K562 (cell line): Measurements from ENCODE around the gene ZNF853. TPM values are rescaled to one million over a fixed set of nuclear protein-coding genes. Genes with fewer than 3 reads are reported as not detected.
A peak's percentile ranks its signal among the peaks of the same experiment; 100 is the strongest.

Experiments
- ATAC-seq: fragments of 200-7000 bp; cut with Tn5 transposase; 3 replicates; pipeline ENCODE4 v1.9.1; 2020; ENCODE audit warnings: moderate library complexity
- BruUV-seq: library from RNA; stranded (reverse); fragments of 400-500 nt; replicated peaks from 2 replicates; lab custom pipeline; 2021; lab: Mats Ljungman, UMichigan
- CTCF ChIA-PET: fragments of 300-600 bp; formaldehyde crosslinking; extraction: SDS; loops from one replicate; lab custom pipeline; 2021; ENCODE audit warnings: low intra/inter-chr PET ratio; lab: Yijun Ruan, JAX
- POLR2A ChIA-PET: fragments of 300-600, 350-650 bp; sonication (Branson Sonifier 250); formaldehyde crosslinking; extraction: SDS; loops from one replicate; lab custom pipeline; 2021; ENCODE audit warnings: antibody characterized with exemption, inconsistent platforms; lab: Yijun Ruan, JAX
- DNase-seq, 4 experiments: peaks; one replicate each; pipeline versions ENCODE4 v3.0.0 to v3.0.0-alpha.2; 2011 to 2018; ENCODE audit warnings: low spot score in 3 of 4, mixed read lengths in 3 of 4; ENCODE audit errors: extremely low read depth in 1 of 4
- FAIRE-seq: peaks from 2 replicates; lab custom pipeline; 2011; peaks lifted over from hg19 to GRCh38; lab: Jason Lieb, UNC
- H2AFZ ChIP-seq: 2 replicates; pipeline ENCODE4 v1.6.0; 2011; ENCODE audit warnings: low read depth, low read length, control low read depth, inconsistent platforms
- H3K27ac ChIP-seq: fragments of 200-600 bp; 3 replicates; pipeline ENCODE4 v1.8.0; 2011; ENCODE audit warnings: low read depth, mild to moderate bottlenecking, control low read depth, inconsistent platforms, low read length, moderate library complexity, mixed read lengths; ENCODE audit errors: extremely low read depth
- H3K27me3 ChIP-seq, 2 experiments: fragments of 300-600 bp in 1 of 2; 2 replicates in 1 of 2; 3 replicates in 1 of 2; pipeline versions ENCODE4 v1.6.0 to v1.8.0; 2011; ENCODE audit warnings: inconsistent platforms in 2 of 2, low read length in 2 of 2, mild to moderate bottlenecking in 1 of 2, mixed read lengths in 1 of 2, moderate library complexity in 1 of 2; ENCODE audit not compliant: control insufficient read depth in 2 of 2, insufficient read depth in 2 of 2
- H3K36me3 ChIP-seq: fragments of 300-600 bp; 3 replicates; pipeline ENCODE4 v1.8.0; 2011; ENCODE audit warnings: mild to moderate bottlenecking, low read length, inconsistent platforms; ENCODE audit not compliant: control insufficient read depth, insufficient read depth
- H3K4me1 ChIP-seq, 2 experiments: fragments of 200-600 bp in 1 of 2; replicated peaks in 1 of 2; 2 replicates in 1 of 2; 3 replicates in 1 of 2; pipeline versions ENCODE4 v1.5.1 to v1.8.0; 2011; ENCODE audit warnings: inconsistent platforms in 2 of 2, low read length in 2 of 2, mild to moderate bottlenecking in 1 of 2, mixed read lengths in 1 of 2, moderate library complexity in 1 of 2; ENCODE audit not compliant: control insufficient read depth in 2 of 2, insufficient read depth in 2 of 2
- H3K4me2 ChIP-seq: 2 replicates; pipeline ENCODE4 v1.6.1; 2011; ENCODE audit warnings: low read length, control low read depth, inconsistent platforms, mixed read lengths; ENCODE audit not compliant: insufficient read depth
- H3K4me3 ChIP-seq: fragments of 200-600 bp; sonication (generic), shearing (Covaris generic); 2 replicates; pipeline ENCODE4 v1.5.1; 2016; ENCODE audit warnings: control low read depth, inconsistent platforms
- H3K79me2 ChIP-seq: fragments of 200-600 bp; 3 replicates; pipeline ENCODE4 v1.8.0; 2011; ENCODE audit warnings: low read length, inconsistent platforms; ENCODE audit not compliant: control insufficient read depth, insufficient read depth
- H3K9ac ChIP-seq, 2 experiments: 2 replicates each; pipeline versions ENCODE4 v1.6.0 to v1.6.1; 2011; ENCODE audit warnings: low read depth in 2 of 2, low read length in 2 of 2, control low read depth in 1 of 2, inconsistent platforms in 1 of 2, mild to moderate bottlenecking in 1 of 2, mixed read lengths in 1 of 2; ENCODE audit not compliant: insufficient read depth in 1 of 2
- H3K9me1 ChIP-seq: one replicate; pipeline ENCODE4 v1.6.0; 2011; ENCODE audit warnings: inconsistent platforms, mild to moderate bottlenecking, low read length, moderate library complexity; ENCODE audit not compliant: control insufficient read depth, insufficient read depth
- H3K9me3 ChIP-seq: replicated peaks from 2 replicates; pipeline ENCODE4 v1.5.1; 2011; ENCODE audit warnings: low read depth, low read length, inconsistent platforms; ENCODE audit not compliant: control insufficient read depth, insufficient read depth
- H4K20me1 ChIP-seq: replicated peaks from 2 replicates; pipeline ENCODE4 v1.6.1; 2011; ENCODE audit warnings: low read length, inconsistent platforms, mixed read lengths; ENCODE audit not compliant: control insufficient read depth, insufficient read depth
- ZNF512 ChIP-seq: IDR thresholded peaks from 2 replicates; pipeline ENCODE4 v1.6.1; 2016; ENCODE audit warnings: missing genetic modification characterization, missing compliant biosample characterization
- WGBS: fragments of 100-300 bp; shearing (Covaris generic); methylation state at CpG from one replicate; pipeline ENCODE4 v1.1.6; 2016; ENCODE audit warnings: low coverage, mixed read lengths; ENCODE audit not compliant: insufficient coverage; ENCODE audit errors: missing lambda C conversion rate; 5-methylcytosine and 5-hydroxymethylcytosine counted together
- in situ Hi-C: fragments of 300-500 bp; cut with MboI; formaldehyde crosslinking; loops from 4 replicates; pipeline ENCODE4 v1.15.0; 2018; ENCODE audit warnings: inconsistent platforms, mixed read lengths
- intact Hi-C: fragments of 100-400 bp; cut with micrococcal nuclease; formaldehyde crosslinking; loops from 2 replicates; pipeline ENCODE4 v1.14.2; 2022
- polyA plus RNA-seq, 8 experiments: library from polyadenylated mRNA; depleted of rRNA in 4 of 8; stranded (reverse) in 5 of 8; unstranded in 3 of 8; fragments of >200 nt; fragmentation: Nextera tagmentation in 2 of 8; fragmentation: Illumina TruSeq in 1 of 8; extraction: Ambion mirVana in 2 of 8; extraction: Trizol in 1 of 8; gene quantifications; 2 replicates each; pipeline versions ENCODE4 v1.2.1 to v1.2.3, GENCODE V29; 2011 to 2014; ENCODE audit warnings: inconsistent platforms in 1 of 8, missing spikeins in 1 of 8
- total RNA-seq, 7 experiments: library from RNA; depleted of rRNA in 6 of 7; stranded (reverse); fragments of >200 nt in 6 of 7; fragmentation: Illumina TruSeq in 2 of 7; extraction: Trizol in 2 of 7; gene quantifications; 2 replicates each; pipeline versions ENCODE4 v1.2.1 to v1.2.3, GENCODE V29; 2011 to 2021; ENCODE audit warnings: low replicate concordance in 1 of 7
- TF ChIP-seq, protein P1 (sequence below), 2 experiments: fragments of 450-650 bp; IDR thresholded peaks; 2 replicates each; pipeline ENCODE4 v1.6.1; 2016

Gene ZNF853
- total and polyA plus RNA-seq, 9 of the 15 experiments (the other 6 are each of a cell fraction or from before 2014, with no cell fraction given) = 0.03 TPM; not detected in 8

- POLR2A ChIA-PET = no interaction called here
- no peak overlapping the region for H3K9ac ChIP-seq
Observed at GRCh38 chr7:6624246-6624611, 8.8 kb downstream of the ZNF853 start.

More at GRCh38 chr7:6624246-6624611, 8.8 kb downstream of the ZNF853 start:
- Histone ChIP-seq H3K27ac (no peak overlapping the region), H4K20me1 (no peaks in the 10 kb centered on the region), H3K79me2 (no peaks in the 10 kb centered on the region), H3K4me1 (peaks cover 0 to 17% of the 10 kb centered on the region in 2 experiments; a peak in 2 of 5 replicates), H2AFZ (peak overlapping the region; percentile 23; the same call in 1 of the 2 replicates), H3K9me3 (no peaks in the 10 kb centered on the region; the same call in 1 of the 2 replicates), H3K36me3 (no peaks in the 10 kb centered on the region), H3K9me1 (no peaks in the 10 kb centered on the region), H3K4me3 (no peak overlapping the region), H3K4me2 (no peak overlapping the region), H3K27me3 (peaks cover 26 to 53% of the 10 kb centered on the region in 2 experiments; a peak in 4 of 5 replicates)
- no peak for FAIRE-seq
- 4% methylated on average over 2 of the region's 3 CpGs for WGBS
- in situ Hi-C loops = no loop called here
- intact Hi-C loops = no loop called here
- BruUV-seq = no TSS peak
- DNase-seq = no peak
- no peak for ATAC-seq
- CTCF ChIA-PET = no interaction called here
- TF ChIP-seq, protein P1, sequence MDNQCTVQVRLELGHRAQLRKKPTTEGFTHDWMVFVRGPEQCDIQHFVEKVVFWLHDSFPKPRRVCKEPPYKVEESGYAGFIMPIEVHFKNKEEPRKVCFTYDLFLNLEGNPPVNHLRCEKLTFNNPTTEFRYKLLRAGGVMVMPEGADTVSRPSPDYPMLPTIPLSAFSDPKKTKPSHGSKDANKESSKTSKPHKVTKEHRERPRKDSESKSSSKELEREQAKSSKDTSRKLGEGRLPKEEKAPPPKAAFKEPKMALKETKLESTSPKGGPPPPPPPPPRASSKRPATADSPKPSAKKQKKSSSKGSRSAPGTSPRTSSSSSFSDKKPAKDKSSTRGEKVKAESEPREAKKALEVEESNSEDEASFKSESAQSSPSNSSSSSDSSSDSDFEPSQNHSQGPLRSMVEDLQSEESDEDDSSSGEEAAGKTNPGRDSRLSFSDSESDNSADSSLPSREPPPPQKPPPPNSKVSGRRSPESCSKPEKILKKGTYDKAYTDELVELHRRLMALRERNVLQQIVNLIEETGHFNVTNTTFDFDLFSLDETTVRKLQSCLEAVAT (IDR thresholded peaks at IDR 0.05) = no peak
- peak; percentile 60; the same call in 1 of the 2 replicates for TF ChIP-seq ZNF512 (tag)
